SU-DHL-6 (cell line): ENCODE data around the gene SLC1A5.

ENCODE experiments used
- EZH2phosphoT487 ChIP-seq: fragments of 200-600 bp; sonication (generic), shearing (Covaris generic); conservative IDR thresholded peaks from 2 replicates; pipeline ENCODE4 v1.6.1; 2018; ENCODE audit warnings: mild to moderate bottlenecking, antibody characterized with exemption, low read length, moderate library complexity, mixed read lengths
- TF ChIP-seq, protein P1 (sequence below): fragments of 200-600 bp; sonication (generic); IDR thresholded peaks from one replicate; pipeline ENCODE4 v1.5.1; 2017; ENCODE audit warnings: antibody characterized with exemption, mild to moderate bottlenecking, low read length, moderate library complexity; ENCODE audit not compliant: insufficient read depth, poor library complexity, severe bottlenecking

DNA sequence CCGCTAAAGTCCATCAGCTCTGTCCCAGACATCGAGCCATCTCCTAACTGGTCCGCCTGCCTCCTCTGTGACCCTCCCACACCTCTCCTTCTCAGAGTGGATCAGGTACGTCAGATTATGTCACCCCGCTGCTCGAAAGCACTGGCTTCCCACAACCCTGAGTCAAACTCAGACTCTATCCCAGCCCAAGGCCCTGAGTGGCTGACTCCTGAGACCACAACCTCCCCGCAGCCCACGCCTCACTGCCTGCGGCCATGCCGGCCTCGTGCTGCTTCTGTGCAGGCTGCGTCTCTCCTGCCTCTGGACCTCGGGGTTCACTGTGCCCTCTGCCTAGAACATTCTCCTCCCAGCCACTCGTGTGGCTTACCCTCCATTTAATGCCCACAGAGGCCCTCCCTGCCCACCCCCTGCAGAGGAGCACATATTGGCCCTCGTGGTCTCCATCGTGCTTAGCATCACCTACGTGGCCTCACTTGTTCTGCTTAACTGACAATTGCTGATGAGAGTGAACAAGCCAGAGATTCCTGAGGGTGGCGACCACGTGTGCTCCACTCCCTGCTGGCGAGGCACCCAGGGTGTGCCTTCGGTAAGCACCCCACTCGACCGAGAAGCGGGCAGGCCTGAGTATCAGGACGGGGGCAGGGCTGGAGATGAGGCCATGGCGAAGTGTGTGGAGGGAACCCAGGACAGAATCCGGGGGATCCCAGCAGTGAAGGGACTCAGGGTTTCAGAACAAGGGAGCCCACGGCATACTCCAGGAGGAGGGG is 56.0 kb downstream of the SLC1A5 start:
- TF ChIP-seq, protein P1, sequence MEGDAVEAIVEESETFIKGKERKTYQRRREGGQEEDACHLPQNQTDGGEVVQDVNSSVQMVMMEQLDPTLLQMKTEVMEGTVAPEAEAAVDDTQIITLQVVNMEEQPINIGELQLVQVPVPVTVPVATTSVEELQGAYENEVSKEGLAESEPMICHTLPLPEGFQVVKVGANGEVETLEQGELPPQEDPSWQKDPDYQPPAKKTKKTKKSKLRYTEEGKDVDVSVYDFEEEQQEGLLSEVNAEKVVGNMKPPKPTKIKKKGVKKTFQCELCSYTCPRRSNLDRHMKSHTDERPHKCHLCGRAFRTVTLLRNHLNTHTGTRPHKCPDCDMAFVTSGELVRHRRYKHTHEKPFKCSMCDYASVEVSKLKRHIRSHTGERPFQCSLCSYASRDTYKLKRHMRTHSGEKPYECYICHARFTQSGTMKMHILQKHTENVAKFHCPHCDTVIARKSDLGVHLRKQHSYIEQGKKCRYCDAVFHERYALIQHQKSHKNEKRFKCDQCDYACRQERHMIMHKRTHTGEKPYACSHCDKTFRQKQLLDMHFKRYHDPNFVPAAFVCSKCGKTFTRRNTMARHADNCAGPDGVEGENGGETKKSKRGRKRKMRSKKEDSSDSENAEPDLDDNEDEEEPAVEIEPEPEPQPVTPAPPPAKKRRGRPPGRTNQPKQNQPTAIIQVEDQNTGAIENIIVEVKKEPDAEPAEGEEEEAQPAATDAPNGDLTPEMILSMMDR, result no peak
- no peak for TF ChIP-seq EZH2phosphoT487
